Activated CD4-positive, alpha-beta T cell treated with anti-CD3 and anti-CD28 coated beads for 4 hours (primary cell): ENCODE measurements around the gene KHDC1.
"Not testable (repeated sequence)": the region's sequence is repeated elsewhere in the genome, so short reads cannot be mapped to it uniquely, and the experiment has no call there.

Source experiments
- DNase-seq, 2 donors: peaks; one replicate each; pipeline ENCODE4 v3.0.0-alpha.2; 2020

KHDC1 gene

GRCh38 chr6:73248192-73248903, 14.6 kb downstream of the KHDC1 start:
- no peak for DNase-seq

- no peak for DNase-seq
Observed at GRCh38 chr6:73242001-73242400, 21.0 kb downstream of the KHDC1 start.

- DNase-seq = no peak
Observed at GRCh38 chr6:73240730-73241129, 22.3 kb downstream of the KHDC1 start.

GRCh38 chr6:73236144-73236750, 26.7 kb downstream of the KHDC1 start:
- DNase-seq = no peak

GRCh38 chr6:73234733-73235132, 28.3 kb downstream of the KHDC1 start:
- no peak for DNase-seq

- not testable (repeated sequence) for DNase-seq
Observed at GRCh38 chr6:73233971-73234370, 29.0 kb downstream of the KHDC1 start.

GRCh38 chr6:73233048-73233447, 29.9 kb downstream of the KHDC1 start:
- DNase-seq = no peak

- DNase-seq = no peak
Observed at GRCh38 chr6:73231986-73232391, 31.0 kb downstream of the KHDC1 start.

- no peak for DNase-seq
Observed at GRCh38 chr6:73227606-73228255, 35.3 kb downstream of the KHDC1 start.

- no peak for DNase-seq
Observed at GRCh38 chr6:73225396-73225795, 37.6 kb downstream of the KHDC1 start, which contains the start of gene KHDC1L. Gene KHDC1L (minus strand): TSS chr6:73225496. CDS start chr6:73225408, 88 bp downstream.

- no peak for DNase-seq
Observed at GRCh38 chr6:73216859-73217258, 46.1 kb downstream of the KHDC1 start.

- DNase-seq = no peak
Observed at GRCh38 chr6:73209117-73209516, 53.9 kb downstream of the KHDC1 start.

- DNase-seq = no peak
Observed at GRCh38 chr6:73207221-73207837, 55.7 kb downstream of the KHDC1 start.

- no peak for DNase-seq
Observed at GRCh38 chr6:73204252-73204651, 58.7 kb downstream of the KHDC1 start.

GRCh38 chr6:73203098-73203497, 59.9 kb downstream of the KHDC1 start:
- no peak for DNase-seq

GRCh38 chr6:73200735-73201134, 62.3 kb downstream of the KHDC1 start:
- no peak for DNase-seq

GRCh38 chr6:73200247-73200646, 62.7 kb downstream of the KHDC1 start:
- no peak for DNase-seq

GRCh38 chr6:73194744-73195143, 68.3 kb downstream of the KHDC1 start:
- DNase-seq = no peak

GRCh38 chr6:73193302-73193701, 69.7 kb downstream of the KHDC1 start:
- not testable (repeated sequence) for DNase-seq
